ENCODE data around the gene WDR93.

GRCh38 chr15:89756897-89757296, 66.3 kb downstream of the WDR93 start:
- TF ChIP-seq ZNF138 (CRISPR knock-in tag; conservative IDR thresholded peaks at IDR 0.05) (no peak), CTCF (IDR thresholded peaks at IDR 0.05) (no peak), ATF3 (CRISPR knock-in tag; conservative IDR thresholded peaks at IDR 0.05) (no peak), TP53 (CRISPR knock-in tag; IDR thresholded peaks at IDR 0.05) (no peak), E2F4 (CRISPR knock-in tag; IDR thresholded peaks at IDR 0.05; ENCODE audit: borderline replicate concordance, low read depth) (no peak), E2F5 (CRISPR knock-in tag; IDR thresholded peaks at IDR 0.05) (no peak), PRDM15 (CRISPR knock-in tag; IDR thresholded peaks at IDR 0.05) (no peak)

Measured in WTC11 (cell line).